Activated CD4-positive, CD25-positive, alpha-beta regulatory T cell treated with anti-CD3 and anti-CD28 coated beads, Interleukin-2, amount 50 U/mL, for 16 hours (primary cell): Measurements from ENCODE around the gene OR6C75.
"Not testable (repeated sequence)": the region's sequence is repeated elsewhere in the genome, so short reads cannot be mapped to it uniquely, and the experiment has no call there.

Source experiments
- DNase-seq: peaks from one replicate; pipeline ENCODE4 v3.0.0-alpha.2; 2020; ENCODE audit warnings: low read depth, low spot score

Gene OR6C75

DNA sequence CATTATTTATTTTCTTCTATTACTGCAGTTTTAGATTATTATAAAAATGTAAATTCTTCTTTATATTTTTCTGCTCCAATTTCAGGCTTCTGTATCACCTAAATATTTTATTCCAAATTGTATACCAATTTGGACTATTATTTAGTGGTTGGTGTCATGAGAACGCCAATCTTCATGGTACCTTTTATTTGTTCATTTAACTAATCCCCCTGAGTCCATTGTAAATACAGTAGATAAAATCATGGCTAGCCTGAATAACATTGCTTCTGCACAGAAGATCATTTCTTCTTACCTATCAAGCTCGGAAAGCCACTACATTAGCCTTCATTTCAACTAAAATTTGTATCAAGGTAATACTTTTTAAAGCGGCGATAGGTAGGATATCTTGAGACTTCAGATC is at the start of gene OR6C75:
Gene OR6C75 (plus strand): TSS at position 301 of the 400 bp plus-strand sequence. CDS start 2,136 bp downstream, outside the sequence.
- no peak for DNase-seq

DNA sequence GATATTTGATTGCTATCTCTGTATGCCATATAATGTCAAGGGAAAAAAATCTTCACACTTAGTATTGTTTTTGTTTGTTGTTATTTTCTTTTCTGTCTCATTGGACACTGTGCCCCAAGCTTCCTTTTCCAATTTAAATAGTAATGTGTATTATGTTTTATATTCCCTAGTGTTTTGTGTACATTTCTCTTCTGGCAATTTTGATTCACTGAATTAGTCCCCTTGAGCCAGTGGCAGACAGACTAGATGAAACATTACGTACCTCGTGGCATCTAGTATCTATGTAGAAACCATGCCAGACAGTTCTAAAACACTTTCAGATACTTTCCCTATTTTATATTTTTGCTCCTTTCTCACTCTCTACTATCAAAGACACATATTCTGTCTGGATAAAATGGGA is 48.7 kb upstream of the OR6C75 start, which contains the start of gene OR6C1:
Gene OR6C1 (plus strand): TSS at position 301 of the 400 bp plus-strand sequence. CDS start 6,257 bp downstream, outside the sequence.
- no peak for DNase-seq

DNA sequence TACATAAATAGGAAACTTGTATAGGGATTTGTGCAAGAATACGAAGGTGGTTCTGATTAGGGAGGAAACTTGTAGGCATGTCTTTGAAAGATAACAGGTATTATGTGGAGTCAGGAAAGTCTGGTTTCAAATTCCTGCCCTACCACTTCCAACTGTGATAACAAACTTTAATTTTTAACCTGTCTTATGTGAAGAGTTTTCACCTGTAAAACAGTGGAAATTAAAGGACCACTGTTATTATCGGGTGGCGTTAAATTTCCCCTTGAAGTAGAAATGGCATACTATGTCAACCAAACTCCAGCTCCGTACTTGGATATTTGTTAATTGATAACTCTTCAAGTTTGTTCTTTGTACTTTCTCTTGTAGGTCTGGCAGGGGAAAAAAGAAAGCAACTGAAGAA is 42.6 kb upstream of the OR6C75 start:
- DNase-seq: no peak

DNA sequence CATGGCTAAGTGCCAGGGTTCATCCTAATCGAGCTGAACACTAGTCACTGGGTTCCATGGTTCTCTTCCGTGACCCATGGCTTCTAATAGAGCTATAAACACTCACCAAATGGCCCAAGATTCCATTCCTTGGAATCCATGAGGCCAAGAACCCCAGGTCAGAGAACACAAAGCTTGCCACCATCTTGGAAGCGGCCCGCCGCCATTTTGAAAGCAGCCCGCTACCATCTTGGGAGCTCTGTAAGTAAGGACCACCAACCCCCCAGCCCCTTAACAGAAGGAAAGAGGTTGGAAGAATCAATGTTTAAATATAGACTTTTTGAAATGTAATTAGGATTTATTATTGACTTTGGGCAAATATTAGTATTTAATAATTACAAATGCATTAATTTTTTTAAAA is 37.0 kb upstream of the OR6C75 start:
- not testable (repeated sequence) for DNase-seq

DNA sequence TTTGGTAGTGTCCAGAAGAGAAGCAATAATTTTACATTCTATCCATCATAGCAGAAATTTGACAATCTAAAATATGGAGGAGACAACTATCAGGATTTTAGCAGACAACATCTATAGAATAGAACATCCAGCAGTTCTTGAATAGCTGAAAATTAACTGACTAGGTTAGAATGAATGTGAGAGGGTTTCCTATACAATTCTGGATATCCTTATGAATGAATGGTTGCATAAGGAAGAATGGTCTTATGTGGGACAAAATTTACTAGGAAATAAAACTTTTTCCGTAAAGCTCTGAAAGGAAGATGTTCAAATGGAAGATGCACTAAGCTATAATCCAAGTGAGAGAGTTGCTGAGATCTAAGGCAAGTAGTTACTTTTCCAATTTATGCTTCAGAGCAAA is 32.3 kb upstream of the OR6C75 start, which contains the start of gene OR6C3:
Gene OR6C3 (plus strand): TSS at position 301 of the 400 bp plus-strand sequence. CDS start 955 bp downstream, outside the sequence.
- DNase-seq: no peak

DNA sequence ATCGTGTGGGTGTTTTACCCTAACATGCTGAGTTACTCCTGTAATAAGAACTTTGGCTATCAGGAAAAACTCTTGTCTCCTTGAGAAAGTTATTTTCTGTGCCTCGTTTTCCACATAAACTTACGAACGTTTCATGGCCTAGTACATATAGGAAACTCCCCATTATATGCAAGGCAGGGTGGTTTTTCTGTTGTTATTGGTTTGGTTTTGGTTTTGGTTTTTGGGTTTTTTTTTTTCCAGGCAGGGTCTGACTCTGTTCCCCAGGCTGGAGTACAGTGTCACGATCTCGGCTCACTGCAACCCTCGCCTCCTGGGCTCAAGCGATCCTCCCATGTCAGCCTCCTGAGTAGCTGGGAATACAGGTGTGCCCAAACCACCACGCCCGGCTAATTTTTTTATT is 26.8 kb upstream of the OR6C75 start:
- no peak for DNase-seq

DNA sequence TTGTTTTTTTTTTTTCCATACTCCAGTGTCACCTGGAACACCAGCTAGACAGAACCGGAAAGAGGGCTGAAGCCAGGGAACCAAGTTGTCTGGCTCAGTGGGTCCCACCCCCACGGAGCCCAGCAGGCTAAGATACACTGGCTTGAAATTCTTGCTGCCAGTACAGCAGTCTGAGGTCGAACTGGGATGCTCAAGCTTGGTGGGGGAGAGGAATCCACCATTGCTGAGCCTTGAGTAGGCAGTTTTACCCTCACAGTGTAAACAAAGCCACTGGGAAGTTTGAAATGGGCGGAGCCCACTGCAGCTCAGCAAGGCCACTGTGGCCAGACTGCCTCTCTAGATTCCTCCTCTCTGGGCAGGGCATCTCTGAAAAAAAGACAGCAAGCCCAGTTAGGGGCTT is 7.4 kb upstream of the OR6C75 start:
- DNase-seq: not testable (repeated sequence)

DNA sequence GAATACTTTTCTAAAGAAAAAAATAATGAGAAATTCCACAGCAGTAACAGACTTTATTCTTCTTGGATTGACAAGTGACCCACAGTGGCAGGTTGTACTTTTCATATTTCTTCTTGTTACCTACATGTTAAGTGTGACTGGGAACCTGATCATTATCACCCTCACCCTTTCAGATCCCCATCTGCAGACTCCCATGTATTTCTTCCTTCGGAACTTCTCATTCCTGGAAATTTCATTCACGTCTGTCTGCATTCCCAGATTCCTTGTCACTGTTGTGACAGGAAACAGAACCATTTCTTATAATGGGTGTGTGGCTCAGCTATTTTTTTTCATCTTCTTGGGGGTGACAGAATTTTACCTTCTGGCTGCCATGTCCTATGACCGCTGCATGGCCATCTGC is 2.3 kb downstream of the OR6C75 start:
- DNase-seq: no peak

DNA sequence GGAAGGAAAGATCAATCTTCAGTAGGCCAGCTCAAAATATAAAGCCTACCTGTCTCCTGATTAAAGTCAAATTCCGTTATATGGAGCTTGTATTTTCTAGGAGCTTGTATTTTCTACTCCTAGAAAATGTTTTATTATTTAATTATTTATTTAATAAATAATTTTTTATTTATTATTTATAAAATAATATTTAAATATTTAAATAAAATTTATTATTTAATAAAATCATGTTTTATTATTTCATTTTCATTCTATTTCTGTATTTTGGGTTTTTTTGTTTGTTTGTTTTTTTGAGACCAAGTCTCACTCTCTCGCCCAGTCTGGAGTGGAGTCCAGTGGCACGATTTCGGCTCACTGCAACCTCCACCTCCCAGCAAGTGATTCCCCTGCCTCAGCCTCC is 9.7 kb downstream of the OR6C75 start:
- no peak for DNase-seq

DNA sequence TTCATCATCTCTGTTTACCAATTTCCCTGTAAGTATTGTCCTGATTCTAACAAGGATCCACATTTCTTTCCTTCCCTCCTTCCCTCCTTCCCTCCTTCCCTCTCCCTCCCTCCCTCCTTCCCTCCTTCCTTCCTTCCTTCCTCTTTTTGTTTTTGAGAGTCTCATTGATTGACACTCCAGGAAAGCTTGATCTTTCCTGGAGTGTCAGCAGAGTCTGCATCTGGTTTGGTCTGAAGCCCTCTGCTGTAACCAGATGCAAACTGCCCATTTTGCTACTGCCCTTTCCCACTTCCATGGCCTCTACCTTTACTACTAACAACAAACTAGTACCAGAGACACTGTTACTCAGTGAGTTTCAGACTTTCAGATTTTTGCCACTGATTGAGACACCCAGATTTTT is 23.1 kb downstream of the OR6C75 start:
- no peak for DNase-seq

DNA sequence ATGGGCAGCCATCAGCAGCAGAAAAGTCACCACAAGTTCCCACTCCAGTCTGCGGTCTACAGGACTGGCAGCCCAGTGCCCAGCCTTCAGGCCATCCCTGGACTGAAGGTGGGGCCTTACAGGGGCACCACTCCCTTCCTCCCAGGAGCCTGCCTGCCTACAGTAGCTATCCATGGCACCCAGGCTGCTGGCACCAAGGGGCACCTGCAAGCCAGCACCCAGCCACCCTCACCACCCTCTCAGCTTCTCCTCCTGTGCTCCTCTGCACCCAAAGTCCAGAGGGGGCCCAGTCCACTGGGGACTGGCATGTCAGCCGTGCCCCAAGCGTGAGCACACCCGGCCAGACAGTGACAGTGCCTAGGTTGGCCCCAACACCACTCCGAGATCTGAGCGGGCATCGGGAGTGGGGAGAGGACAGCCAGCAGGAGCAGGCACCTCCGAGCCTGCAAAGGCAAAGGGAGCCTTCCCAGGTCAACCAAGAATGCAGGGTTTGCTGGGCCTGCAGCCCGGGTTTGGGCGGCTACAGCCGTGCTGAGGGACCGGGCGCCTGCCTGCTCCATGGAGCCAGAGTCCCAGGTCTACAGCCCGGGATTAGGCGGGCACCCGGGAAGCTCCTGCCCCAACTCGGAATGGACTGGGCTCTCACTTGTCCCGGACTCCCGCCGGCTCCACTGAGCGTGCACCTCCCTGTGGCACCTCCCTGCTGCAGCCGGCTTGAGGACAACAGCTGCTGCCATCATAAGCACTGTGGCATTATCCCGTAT is 29.4 kb downstream of the OR6C75 start:
- DNase-seq: no peak

DNA sequence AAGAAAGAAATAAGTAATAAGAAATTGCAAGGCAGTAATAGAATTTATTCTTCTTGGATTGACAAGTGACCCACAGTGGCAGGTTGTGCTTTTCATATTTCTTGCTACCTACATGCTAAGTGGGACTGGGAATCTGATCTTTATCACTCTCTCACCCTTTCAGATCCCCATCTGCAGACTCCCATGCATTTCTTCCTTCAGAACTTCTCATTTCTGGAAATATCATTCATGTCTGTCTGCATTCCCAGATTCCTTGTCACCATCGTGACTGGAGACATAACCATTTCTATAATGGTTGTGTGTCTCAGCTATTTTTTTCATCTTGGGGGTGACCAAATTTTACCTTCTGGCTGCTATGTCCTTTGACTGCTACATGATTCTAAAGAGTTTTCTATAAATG is 33.6 kb downstream of the OR6C75 start:
- no peak for DNase-seq

DNA sequence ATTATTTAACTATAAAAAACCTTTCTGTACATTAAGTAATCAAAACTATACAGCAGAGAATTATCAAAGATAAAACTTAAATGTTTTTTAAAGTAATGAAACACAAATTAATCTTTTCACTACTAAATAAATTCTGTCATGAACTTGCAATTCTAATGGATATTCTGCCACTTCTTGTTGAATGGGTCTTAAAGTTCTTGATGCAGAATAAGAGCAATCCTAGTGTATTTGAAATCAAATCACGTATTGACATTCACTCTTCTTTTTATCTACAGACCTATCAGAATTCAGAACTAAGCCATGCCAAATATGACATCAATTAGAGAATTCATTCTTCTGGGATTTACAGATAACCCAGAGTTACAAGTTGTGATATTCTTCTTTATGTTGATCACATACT is 37.5 kb downstream of the OR6C75 start, which contains the start of gene OR6C65:
Gene OR6C65 (plus strand): TSS at position 301 of the 400 bp plus-strand sequence. CDS start 0 bp downstream, at position 301.
- no peak for DNase-seq

DNA sequence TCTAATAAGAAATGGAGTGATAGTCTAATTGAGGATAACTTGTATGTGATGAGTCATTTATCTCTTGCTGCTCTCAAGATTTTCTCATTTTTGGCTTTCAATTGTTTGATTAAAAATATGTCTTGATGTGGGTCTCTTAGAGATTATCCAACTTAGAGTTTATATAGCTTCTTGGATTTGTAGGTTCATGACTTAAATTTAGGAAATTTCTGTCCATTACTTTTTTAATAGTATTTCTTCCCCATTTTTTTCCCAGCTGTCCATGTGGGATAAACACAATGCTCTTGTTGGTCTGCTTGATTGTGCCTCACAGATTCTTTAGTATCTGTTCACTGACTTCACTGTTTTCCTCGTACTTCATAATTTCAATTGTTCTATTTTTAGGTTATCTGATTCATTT is 45.1 kb downstream of the OR6C75 start:
- DNase-seq: no peak

DNA sequence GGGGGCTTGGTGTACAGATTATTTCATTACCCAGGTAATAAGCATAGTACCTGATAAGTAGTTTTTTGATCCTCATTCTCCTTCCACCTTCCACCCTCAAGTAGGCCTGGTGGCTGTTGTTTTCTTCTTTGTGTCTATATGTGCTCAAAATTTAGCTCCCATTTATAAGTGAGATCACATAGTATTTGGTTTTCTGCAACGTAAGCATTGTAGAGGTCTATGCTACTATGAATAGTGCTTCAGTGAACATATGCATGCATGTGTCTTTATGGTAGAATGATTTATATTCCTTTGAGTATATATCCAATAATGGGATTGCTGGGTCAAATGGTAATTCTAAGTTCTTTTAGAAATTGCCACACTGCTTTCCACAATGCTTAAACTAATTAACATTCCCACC is 46.4 kb downstream of the OR6C75 start:
- DNase-seq: not testable (repeated sequence)

DNA sequence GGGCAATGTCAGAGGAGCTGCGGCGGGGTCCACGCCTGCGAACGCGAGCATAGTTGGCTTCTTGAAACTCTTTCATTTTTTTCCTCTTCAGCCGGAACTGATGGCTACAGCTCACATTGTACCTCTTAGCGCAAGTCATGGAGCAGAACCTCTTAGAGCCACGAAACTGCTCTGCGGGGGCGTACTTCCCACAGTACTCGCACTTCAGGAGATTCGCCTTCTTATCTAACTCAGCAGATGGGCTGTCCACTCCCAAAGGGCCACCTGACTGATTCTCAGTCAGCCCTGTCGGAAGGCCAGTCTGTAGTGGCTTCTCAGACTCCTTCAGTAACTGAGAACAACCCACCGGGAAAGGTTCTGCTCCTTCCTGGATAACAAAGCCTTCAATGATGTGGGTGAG is 49.4 kb downstream of the OR6C75 start:
- DNase-seq: not testable (repeated sequence)

DNA sequence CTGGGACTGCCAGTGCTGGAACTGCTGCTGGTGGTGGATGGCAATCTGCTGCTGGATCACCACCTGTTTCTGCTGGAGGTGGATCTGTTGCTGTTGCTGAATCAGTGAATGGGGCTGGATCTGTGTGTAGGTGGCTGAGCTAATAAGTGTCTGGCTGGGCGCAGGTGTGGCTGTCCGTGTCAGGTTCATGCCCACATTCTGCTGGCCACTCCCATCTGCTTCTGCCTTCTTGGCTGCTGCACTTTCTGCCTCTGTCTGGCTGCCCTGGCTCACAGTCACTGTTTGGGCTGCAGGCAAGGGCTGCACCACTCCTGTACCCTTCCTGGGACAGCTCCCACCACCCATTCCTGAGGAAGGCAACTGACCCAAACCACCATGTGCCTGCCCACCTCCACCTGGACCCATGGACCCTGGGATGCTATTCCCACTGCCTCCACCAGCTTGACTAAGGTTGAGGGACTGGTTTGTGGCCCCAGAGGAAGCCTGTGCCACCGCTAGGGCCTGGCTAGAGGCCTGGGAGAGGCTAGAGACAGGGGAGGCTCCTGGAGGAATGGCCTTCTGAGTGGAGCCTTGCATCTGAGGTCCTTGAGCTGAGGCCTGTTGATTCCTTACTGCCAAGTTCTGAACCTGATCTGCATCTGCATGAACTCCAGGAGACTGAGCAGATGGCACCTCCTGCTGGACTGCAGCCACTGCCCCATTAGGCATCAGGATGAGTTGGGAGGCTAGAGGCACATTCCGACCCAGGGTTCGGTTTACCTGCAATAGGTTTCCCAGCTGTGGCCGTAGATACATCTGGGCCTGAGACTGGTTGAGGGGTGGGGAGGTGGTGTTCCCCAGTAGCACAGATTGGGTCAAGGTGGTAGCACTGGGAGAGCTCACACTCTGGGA is 51.0 kb downstream of the OR6C75 start:
- not testable (repeated sequence) for DNase-seq

DNA sequence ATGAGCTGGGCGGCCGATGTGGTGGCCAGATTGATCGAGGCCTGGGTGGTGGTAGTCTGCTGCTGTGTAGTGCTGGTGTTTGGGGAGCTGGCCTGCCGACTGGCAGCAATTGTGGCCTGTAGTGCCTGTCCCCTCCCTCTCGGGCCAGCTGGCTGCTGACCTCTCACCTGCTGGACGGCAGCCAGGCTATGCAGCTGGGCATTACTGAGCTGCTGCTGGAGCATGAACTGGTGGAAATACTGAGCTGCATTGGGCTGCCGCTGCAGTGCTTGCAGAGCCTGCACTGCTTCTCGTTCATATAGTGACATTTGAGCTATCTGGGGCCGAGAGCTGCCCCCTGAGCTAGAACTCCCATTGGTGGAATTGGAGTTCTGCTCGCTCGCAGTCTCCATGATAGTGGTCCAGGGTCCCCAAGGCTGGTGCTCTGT is 51.6 kb downstream of the OR6C75 start:
- DNase-seq: not testable (repeated sequence)

DNA sequence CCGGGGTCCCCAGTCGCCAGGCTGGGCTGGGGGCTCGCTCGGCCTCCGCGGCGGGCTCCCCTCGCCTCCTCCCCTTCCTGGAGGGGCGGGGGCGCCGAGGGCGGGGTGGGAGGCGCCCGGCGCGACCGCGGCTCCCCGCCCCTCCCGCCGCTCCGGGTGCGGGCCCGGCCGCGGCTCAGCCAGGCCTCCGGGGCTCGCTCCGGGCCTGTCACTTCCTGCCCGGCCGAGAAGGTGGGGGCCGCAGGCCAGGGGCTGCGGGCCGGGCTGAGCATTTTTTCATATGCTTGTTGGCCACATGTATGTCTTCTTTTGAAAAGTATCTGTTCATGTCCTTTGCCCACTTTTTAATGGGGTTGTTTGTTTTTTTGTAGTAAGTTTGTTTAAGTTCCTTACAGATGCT is 52.1 kb downstream of the OR6C75 start:
- DNase-seq: not testable (repeated sequence)

DNA sequence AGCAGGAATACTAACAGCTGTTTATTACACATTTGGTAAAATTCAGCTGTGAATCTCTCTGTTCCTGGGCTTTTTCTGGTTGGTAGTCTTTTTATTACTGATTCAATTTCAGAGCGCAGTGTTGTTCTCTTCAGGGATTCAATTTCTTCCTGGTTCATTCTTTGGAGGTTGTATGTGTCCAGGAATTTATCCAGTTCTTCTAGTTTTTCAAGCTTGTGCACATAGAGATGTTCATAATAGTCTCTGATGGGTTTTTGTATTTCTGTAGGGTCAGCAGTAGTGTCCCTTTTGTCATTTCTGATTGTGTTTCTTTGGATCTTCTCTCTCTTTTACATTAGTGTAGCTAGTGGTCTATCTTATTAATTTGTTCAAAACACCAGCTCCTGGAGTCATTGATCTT is 54.2 kb downstream of the OR6C75 start:
- no peak for DNase-seq
